WERI-Rb-1 (cell line): ENCODE data around the gene FXR2.
A peak's percentile ranks its signal among the peaks of the same experiment; 100 is the strongest.

Experiments used
- DNase-seq: peaks from one replicate; pipeline ENCODE4 v3.0.0-alpha.2; 2020
- H3K27ac ChIP-seq: fragments of 250-450 bp; sonication (Bioruptor Pico); 2 replicates; pipeline ENCODE4 v1.5.1; 2020; ENCODE audit warnings: mild to moderate bottlenecking, moderate library complexity
- H3K27me3 ChIP-seq: fragments of 250-450 bp; sonication (Bioruptor Pico); 2 replicates; pipeline ENCODE4 v1.5.1; 2021; ENCODE audit warnings: mild to moderate bottlenecking, low read depth, moderate library complexity; ENCODE audit not compliant: insufficient read depth, severe bottlenecking
- H3K36me3 ChIP-seq: fragments of 250-450 bp; sonication (Bioruptor Pico); 2 replicates; pipeline ENCODE4 v1.5.1; 2020; ENCODE audit warnings: mild to moderate bottlenecking, moderate library complexity
- H3K4me3 ChIP-seq: 2 replicates; pipeline ENCODE4 v1.5.1; 2011; ENCODE audit warnings: low read depth, mild to moderate bottlenecking, control low read depth, low read length
- H3K9me3 ChIP-seq: fragments of 250-450 bp; sonication (Bioruptor Pico); 2 replicates; pipeline ENCODE4 v1.5.1; 2021; ENCODE audit warnings: mild to moderate bottlenecking, moderate library complexity; ENCODE audit not compliant: severe bottlenecking
- CTCF ChIP-seq: IDR thresholded peaks from 2 replicates; pipeline ENCODE4 v1.5.1; 2011; ENCODE audit warnings: low read depth, mild to moderate bottlenecking, control low read depth, inconsistent platforms, low read length

The FXR2 gene

GRCh38 chr17:7651665-7652387 lies 37.1 kb upstream of the FXR2 start:
- H3K36me3 ChIP-seq = peaks cover 39% of the 10 kb centered on the region
- no peaks in the 10 kb centered on the region for H3K27me3 ChIP-seq
- H3K9me3 ChIP-seq = no peaks in the 10 kb centered on the region
- TF ChIP-seq CTCF = no peak
- H3K4me3 ChIP-seq = peak overlapping the region; percentile 57
- H3K27ac ChIP-seq = peak overlapping the region; percentile 83
- DNase-seq = peak; percentile 76

GRCh38 chr17:7651097-7651664 lies 36.5 kb upstream of the FXR2 start:
- peak overlapping the region; percentile 57 for H3K4me3 ChIP-seq
- no peak for TF ChIP-seq CTCF
- DNase-seq = no peak
- H3K27ac ChIP-seq = peak overlapping the region; percentile 83
- peaks cover 35% of the 10 kb centered on the region for H3K36me3 ChIP-seq
- no peaks in the 10 kb centered on the region for H3K9me3 ChIP-seq
- no peaks in the 10 kb centered on the region for H3K27me3 ChIP-seq

GRCh38 chr17:7650509-7651096 lies 35.9 kb upstream of the FXR2 start, which contains the start of gene ATP1B2:
ATP1B2 (plus strand) TSS chr17:7650926; CDS start chr17:7651519, 593 bp downstream.
- TF ChIP-seq CTCF = no peak
- Histone ChIP-seq H3K4me3 (peak within 1 kb of the TSS; percentile 57), H3K9me3 (no peaks in the 10 kb centered on the region), H3K36me3 (peaks cover 31% of the 10 kb centered on the region), H3K27me3 (no peaks in the 10 kb centered on the region), H3K27ac (peak within 1 kb of the TSS; percentile 83)
- peak; percentile 99 for DNase-seq

DNA sequence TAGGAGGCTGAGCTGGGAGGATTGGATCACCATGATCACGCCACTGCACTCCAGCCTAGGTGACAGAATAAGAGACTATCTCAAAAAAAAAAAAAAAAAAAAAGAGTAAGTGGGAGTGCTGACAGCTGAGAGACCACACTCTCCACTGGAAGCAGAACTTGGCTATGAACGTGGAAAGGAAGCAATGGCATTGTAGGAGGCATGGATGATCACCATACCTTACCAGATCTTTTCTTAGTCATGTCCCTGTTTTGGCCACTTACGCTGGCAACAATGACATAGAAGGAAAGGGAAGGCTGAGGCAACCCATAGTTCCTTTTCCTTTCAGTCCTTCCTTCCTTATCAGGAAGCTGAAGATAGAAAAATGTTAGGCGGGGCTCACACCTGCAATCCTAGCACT lies 32.3 kb upstream of the FXR2 start:
- DNase-seq = no peak
- no peaks in the 10 kb centered on the region for H3K27me3 ChIP-seq
- TF ChIP-seq CTCF = no peak
- no peaks in the 10 kb centered on the region for H3K36me3 ChIP-seq
- H3K9me3 ChIP-seq = no peaks in the 10 kb centered on the region
- H3K27ac ChIP-seq = no peak overlapping the region
- H3K4me3 ChIP-seq = no peak overlapping the region

DNA sequence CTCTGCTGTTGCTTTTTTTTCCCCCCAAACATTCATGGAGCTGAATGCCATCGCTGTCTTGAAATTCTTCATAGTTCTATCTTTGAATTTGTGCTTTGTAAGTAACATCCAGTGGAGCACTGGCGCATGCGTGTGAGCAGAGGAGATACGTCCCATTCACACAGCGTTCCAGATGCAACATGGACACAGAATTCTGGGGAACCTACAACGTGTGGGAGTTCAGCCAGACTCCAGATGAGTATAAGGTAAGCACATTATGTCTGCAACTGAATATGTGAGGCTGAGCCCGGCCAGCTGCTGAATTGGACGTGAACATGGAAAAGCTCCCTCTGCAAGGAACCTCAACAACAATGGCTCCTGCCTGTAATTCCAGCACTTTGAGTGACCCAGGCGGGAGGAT lies 31.8 kb upstream of the FXR2 start:
- H3K9me3 ChIP-seq = no peaks in the 10 kb centered on the region
- H3K4me3 ChIP-seq = no peak overlapping the region
- no peak overlapping the region for H3K27ac ChIP-seq
- no peaks in the 10 kb centered on the region for H3K27me3 ChIP-seq
- H3K36me3 ChIP-seq = no peaks in the 10 kb centered on the region
- DNase-seq = no peak
- TF ChIP-seq CTCF = no peak
